ENCODE results near the gene FASTK. TPM values are rescaled to one million over a fixed set of nuclear protein-coding genes. Genes with fewer than 3 reads are reported as not detected.
A peak's percentile ranks its signal among the peaks of the same experiment; 100 is the strongest.

FASTK gene
- total and polyA plus RNA-seq, 2 of the 4 experiments (the other 2 are of a cell fraction): 53.8 to 115 TPM

DNA sequence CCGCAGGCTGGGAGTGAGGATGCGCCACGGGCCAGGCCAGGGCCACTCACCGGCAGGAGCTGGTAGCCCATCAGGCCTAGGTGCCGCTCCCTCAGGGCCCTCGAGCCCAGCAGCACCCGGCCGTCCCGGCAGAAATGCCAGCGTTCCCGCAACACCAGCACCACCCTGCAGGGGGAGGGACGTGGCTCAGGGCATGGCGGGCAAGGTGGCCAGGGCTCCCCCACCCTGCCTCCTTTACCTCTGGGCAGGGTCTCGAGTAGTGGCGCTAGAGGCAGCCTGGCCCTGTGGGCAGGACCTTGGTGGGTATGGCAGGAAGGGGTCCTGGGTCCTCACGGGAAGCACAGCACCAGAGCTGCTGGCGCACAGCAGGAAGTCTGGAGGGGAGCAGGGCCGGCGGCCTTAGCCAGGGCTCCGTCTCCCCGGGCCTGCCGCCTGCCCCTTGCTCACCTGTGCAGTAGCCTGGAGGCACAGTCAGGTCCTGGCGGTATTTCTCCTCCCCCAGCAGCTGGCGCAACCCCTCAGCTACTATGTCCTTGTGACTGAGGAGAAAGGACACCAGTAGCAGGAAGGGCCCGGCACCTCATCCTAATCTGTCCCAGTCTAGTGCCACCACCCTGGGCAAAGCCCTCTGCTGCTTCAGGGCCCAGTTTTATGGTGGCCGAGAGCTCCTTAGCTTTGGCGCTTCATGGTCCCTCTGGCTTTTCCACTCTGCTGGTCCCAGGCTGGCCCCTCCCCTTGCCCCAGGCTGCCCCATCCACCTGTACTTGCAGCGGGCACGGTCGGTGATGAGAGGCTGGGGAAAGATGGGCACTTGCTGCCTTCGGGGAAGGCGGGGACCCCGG lies 3.5 kb downstream of the FASTK start (continued):
- no peak for TF ChIP-seq BHLHE40 (IDR thresholded peaks at IDR 0.05; ENCODE audit: low read depth, low read length)

DNA sequence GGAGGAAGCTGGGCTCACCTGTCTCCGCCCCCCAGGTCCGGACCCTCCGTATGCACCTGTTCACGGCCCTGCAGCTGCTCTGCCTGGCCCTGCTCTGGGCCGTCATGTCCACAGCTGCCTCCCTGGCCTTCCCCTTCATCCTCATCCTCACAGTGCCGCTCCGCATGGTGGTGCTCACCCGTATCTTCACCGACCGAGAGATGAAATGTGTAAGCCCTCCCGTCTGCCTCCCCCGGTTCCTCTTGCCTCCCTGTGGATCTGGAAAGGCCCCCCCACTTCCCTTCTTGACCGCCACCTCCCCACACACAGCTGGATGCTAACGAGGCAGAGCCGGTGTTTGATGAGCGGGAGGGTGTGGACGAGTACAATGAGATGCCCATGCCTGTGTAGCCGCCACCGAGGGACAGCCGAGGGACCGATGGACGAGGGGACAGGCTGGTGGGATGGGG lies 4.6 kb downstream of the FASTK start:
- DNase-seq: no peak
- peaks cover 13 to 57% of the 10 kb centered on the region in 2 experiments; a peak in 3 of 4 replicates for H3K79me1 ChIP-seq (ENCODE audit: low read depth in 1 of 2, low read length in 2 of 2)
- no peak overlapping the region for H4K8ac ChIP-seq (ENCODE audit: low read depth in 2 of 2, low read length in 2 of 2)
- peaks cover 22% of the 10 kb centered on the region for H4K20me1 ChIP-seq (ENCODE audit: insufficient read depth, low read length)
- no peak overlapping the region for H2BK120ac ChIP-seq (ENCODE audit: low read depth, low read length)
- no peak overlapping the region for H2BK15ac ChIP-seq (ENCODE audit: low read depth, low read length)
- ATAC-seq (ENCODE audit: low read depth): no peak
- no peak overlapping the region for H3K14ac ChIP-seq (replicated peaks; ENCODE audit: low read depth, low read length)
- no peak overlapping the region for H2AK9ac ChIP-seq (replicated peaks; ENCODE audit: low read depth, low read length, poor library complexity)
- H2AFZ ChIP-seq (replicated peaks; ENCODE audit: low read length, poor library complexity): peak overlapping the region; percentile 19
- no peak overlapping the region for H3K23ac ChIP-seq (ENCODE audit: low read depth, low read length)
- no peaks in the 10 kb centered on the region for H3K27me3 ChIP-seq (ENCODE audit: control insufficient read depth, insufficient read depth, low read length)
- WGBS, 2 experiments (ENCODE audit: extremely low coverage in 2 of 2, insufficient read length in 1 of 2): no CpG with 5 or more reads among the region's 22 CpGs
- H4K5ac ChIP-seq (ENCODE audit: low read depth, low read length): no peak overlapping the region
- no peak overlapping the region for H3K4me3 ChIP-seq (ENCODE audit: insufficient read depth, low read depth, low read length)
- H3K9me3 ChIP-seq (ENCODE audit: control insufficient read depth, insufficient read depth, low read length): no peaks in the 10 kb centered on the region
- dilution Hi-C loops (cut with HindIII; ENCODE audit: low sequenced_read_pairs, unreplicated experiment) (no loop called here), in situ Hi-C loops (cut with MboI; ENCODE audit: low sequenced_read_pairs) (no loop called here), intact Hi-C loops (cut with micrococcal nuclease) (no loop called here)
- H3K27ac ChIP-seq (ENCODE audit: insufficient read depth, low read length): no peak overlapping the region
- BruUV-seq (replicated peaks): TSS peak; percentile 81
- H2BK5ac ChIP-seq (ENCODE audit: low read depth, low read length, poor library complexity, severe bottlenecking): no peak overlapping the region
- peaks cover 8% of the 10 kb centered on the region for H3K4me1 ChIP-seq (ENCODE audit: control insufficient read depth, insufficient read depth, low read length)
- H2BK20ac ChIP-seq (ENCODE audit: low read depth, low read length): no peak overlapping the region
- CTCF ChIA-PET: no interaction called here
- no peak overlapping the region for H3K4me2 ChIP-seq (ENCODE audit: low read depth, low read length)
- TF ChIP-seq SMC3 (IDR thresholded peaks at IDR 0.05; ENCODE audit: low read depth, low read length) (no peak), POLR2A (IDR thresholded peaks at IDR 0.05; ENCODE audit: low read depth, low read length) (no peak), RFX5 (IDR thresholded peaks at IDR 0.05; ENCODE audit: low read depth, low read length) (no peak), FOS (IDR thresholded peaks at IDR 0.05; ENCODE audit: low read depth, low read length) (no peak), MXI1 (IDR thresholded peaks at IDR 0.05; ENCODE audit: borderline replicate concordance, low read depth, low read length) (no peak), RCOR1 (IDR thresholded peaks at IDR 0.05; ENCODE audit: insufficient replicate concordance, low read length) (no peak), RAD21 (IDR thresholded peaks at IDR 0.05; ENCODE audit: low read length) (no peak)
- TF ChIP-seq, protein P1, sequence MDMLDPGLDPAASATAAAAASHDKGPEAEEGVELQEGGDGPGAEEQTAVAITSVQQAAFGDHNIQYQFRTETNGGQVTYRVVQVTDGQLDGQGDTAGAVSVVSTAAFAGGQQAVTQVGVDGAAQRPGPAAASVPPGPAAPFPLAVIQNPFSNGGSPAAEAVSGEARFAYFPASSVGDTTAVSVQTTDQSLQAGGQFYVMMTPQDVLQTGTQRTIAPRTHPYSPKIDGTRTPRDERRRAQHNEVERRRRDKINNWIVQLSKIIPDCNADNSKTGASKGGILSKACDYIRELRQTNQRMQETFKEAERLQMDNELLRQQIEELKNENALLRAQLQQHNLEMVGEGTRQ (IDR thresholded peaks at IDR 0.05; ENCODE audit: low read depth, low read length): no peak
- H3K9ac ChIP-seq (ENCODE audit: low read depth, low read length): no peak overlapping the region
- H2AK5ac ChIP-seq (ENCODE audit: low read depth, low read length): no peak overlapping the region
- no peak overlapping the region for H3K18ac ChIP-seq (ENCODE audit: low read depth, low read length)
- POLR2A ChIA-PET (ENCODE audit: unreplicated experiment): no interaction called here
- no peak overlapping the region for H3K56ac ChIP-seq (ENCODE audit: extremely low read depth, insufficient read depth, low read length)
- H3K9me1 ChIP-seq (ENCODE audit: insufficient read depth, low read length): no peaks in the 10 kb centered on the region
- H4K91ac ChIP-seq (ENCODE audit: insufficient read depth, low read depth, low read length): no peak overlapping the region
- peaks cover 62% of the 10 kb centered on the region for H3K36me3 ChIP-seq (ENCODE audit: control insufficient read depth, insufficient read depth, low read length)
- H3K4ac ChIP-seq (ENCODE audit: low read depth, low read length): no peak overlapping the region
